ENCODE results near the gene C2CD3.
"Not testable (repeated sequence)": the region's sequence is repeated elsewhere in the genome, so short reads cannot be mapped to it uniquely, and the experiment has no call there.

The C2CD3 gene

DNA sequence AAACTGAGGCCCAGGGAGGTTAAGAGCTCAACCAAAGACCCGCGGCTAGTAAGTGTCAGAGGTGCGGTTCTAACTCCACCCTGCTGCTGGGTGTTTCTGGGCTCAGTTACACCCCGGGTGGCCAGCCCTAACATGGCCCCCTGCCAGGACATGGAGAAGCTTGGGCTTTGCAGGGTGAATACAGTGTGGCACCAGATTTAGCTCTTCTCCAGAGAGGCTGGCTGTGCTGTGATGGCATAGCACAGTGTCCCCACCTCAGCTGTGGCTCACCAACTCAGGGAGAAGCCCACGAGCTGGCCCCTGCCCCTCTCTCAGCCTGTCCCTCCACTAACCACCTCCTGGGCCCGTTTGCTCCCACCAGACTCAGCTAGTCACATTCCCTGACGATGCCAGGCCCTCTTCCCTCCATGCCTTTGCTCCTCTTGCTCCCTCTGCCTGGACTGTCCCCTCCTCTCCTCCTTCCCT, 168.9 kb downstream of the C2CD3 start:
- peaks cover 92% of the 10 kb centered on the region for H3K4me1 Mint-ChIP-seq
- H3K27me3 Mint-ChIP-seq, result no peaks in the 10 kb centered on the region
- H3K4me3 Mint-ChIP-seq, result no peak overlapping the region
- H3K27ac Mint-ChIP-seq, result no peak overlapping the region
- DNase-seq (no peak), ATAC-seq (no peak)
- H3K9me3 Mint-ChIP-seq, result no peaks in the 10 kb centered on the region

DNA sequence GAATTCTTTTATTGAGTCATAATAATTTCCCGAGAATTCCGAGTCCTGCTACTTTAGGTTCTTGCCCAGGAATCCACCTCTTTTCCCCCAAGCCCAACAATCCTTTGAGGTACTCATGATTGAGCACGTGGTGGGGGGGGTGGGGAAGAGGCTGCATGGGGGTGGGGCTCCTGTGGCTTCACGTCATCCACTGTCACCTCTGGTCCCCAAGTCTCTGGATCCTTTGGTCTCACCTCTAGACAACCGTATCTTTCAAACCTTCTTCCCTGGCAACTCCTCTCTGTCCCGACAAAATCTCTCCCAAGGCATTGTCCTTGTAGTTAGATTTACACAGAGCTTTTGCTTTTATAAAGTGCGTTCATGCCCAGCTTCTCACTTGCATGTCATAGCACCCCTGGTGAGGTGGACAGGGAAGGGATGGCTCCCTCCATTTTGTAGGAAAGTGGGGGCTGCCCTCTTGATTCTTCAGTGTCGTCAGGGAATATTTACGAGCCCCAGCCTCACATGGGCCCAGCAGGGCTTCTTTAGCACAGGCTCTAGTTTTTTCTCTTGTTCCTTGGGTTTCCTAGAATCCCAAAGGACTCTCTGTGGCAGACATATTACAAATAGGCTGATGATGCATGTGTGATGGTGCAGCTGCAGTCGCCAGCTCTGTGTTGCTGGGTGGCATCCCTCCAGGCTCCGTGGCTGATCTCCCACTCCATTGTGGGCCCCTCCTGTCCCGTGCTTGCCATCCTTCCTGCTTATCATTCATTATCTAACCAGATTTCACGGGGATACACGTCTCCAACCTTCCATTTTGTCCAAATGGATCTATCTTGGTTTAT, 170.3 kb downstream of the C2CD3 start:
- Mint-ChIP-seq H3K4me3 (no peak overlapping the region), H3K4me1 (peaks cover 92% of the 10 kb centered on the region), H3K9me3 (no peaks in the 10 kb centered on the region)

DNA sequence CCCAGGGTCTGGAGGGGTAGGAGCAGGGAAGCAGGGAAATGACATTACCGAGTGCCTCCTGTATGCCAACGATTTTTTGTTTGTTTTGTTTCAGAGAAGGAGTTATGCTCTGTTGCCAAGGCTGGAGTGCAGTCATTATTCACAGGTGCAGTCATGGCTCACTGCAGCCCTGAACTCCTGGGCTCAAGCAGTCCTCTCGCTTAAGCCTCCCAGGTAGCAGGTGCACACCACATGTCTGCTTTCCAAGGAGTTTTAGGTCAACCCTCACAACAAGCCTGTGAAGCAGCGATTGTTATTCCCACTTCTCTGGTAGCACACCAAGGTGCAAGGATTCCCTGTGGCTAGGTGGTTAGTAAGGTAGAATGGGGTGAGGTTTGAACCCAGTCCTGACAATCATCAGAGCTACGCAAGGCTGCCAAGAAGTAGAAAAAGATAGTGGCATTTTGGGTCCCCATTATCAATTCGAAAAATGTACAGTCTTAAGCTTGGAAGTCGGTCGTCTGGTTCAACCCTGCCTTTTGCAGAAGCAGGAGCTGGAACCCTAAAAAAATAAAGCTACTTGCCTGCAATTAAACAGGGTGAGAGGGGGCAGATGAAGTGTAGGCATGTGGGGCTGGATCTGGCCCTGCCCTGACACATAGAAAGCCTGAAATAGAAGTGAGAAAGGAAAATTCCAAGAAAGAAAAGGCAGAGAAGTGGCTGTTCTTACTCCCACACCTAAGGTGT, 171.1 kb downstream of the C2CD3 start:
- Mint-ChIP-seq H3K27me3 (no peaks in the 10 kb centered on the region), H3K27ac (peak overlapping the region; percentile 5 to 62), H3K4me3 (peak overlapping the region in 1 of 2 donors; percentile 5), H3K4me1 (peaks cover 92% of the 10 kb centered on the region), H3K9me3 (no peaks in the 10 kb centered on the region)
- ATAC-seq, result no peak
- no peak for DNase-seq

More for the DNA sequence above, 170.3 kb downstream of the C2CD3 start:
- no peaks in the 10 kb centered on the region for H3K27me3 Mint-ChIP-seq
- DNase-seq (no peak), ATAC-seq (no peak)
- no peak overlapping the region for H3K27ac Mint-ChIP-seq

DNA sequence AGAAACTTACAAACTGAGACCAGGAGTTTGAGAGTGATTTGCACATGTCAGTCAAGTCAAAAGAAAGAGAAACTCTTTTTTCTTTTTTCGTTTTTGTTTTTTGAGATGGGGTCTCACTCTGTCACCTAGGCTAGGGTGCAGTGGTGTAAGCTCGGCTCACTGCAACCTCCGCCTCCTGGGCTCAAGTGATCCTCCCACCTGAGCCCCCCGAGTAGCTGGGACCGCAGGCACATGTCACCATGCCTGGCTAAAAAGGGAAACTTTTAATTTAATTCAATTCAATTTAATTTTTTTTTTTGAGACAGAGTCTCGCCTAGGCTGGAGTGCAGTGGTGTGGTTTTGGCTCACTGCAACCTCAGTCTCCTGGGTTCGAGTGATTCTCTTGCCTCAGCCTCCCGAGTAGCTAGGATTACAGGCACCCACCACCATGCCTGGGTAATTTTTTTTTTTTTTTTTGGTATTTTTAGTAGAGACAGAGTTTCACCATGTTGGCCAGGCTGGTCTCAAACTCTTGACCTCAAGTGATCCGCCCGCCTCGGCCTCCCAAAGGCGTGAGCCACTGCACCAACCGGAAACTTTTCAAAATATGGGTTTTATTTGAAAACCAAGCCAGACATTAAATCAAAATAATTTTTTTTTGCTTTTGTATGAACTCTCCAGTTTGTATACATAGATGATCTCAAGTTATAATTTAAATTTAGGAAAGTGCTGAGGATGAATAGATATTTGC, 171.8 kb downstream of the C2CD3 start:
- Mint-ChIP-seq H3K27me3 (no peaks in the 10 kb centered on the region), H3K4me1 (peaks cover 89% of the 10 kb centered on the region), H3K4me3 (no peak overlapping the region), H3K27ac (peak overlapping the region; percentile 19 to 62), H3K9me3 (no peaks in the 10 kb centered on the region)
- ATAC-seq (no peak), DNase-seq (no peak)

DNA sequence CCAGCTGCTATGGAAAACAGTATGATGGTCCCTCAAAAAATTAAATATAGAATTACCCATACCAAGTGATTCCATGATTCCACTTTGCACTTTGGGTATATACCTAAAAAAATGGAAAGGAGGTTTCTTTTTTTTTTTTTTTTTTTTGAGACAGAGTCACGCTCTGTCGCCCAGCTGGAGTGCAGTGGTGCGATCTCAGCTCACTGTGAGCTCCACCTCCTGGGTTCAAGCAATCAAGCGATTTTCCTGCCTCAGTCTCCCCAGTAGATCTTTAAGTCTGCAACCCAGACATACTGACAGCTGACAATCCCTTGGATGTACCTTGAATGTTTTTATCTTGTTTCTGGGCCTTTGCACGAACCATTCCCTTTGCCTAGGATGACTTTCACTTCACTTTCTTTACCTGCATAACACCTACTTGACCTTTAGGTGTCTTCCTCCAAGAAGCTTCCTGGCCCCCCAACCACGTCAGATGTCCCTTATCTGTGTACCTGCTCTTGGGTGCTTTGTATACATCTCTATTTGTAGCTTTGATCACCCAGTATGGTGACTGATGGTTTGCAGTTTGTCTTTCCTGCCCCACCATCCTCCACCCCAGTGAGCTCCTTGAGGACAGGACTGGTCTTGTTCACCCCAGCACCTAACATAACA, 173.6 kb downstream of the C2CD3 start:
- Mint-ChIP-seq H3K4me3 (peak overlapping the region; percentile 12 to 46), H3K4me1 (peaks cover 90% of the 10 kb centered on the region), H3K27me3 (no peaks in the 10 kb centered on the region), H3K9me3 (no peaks in the 10 kb centered on the region), H3K27ac (peak overlapping the region in 1 of 2 donors; percentile 24)
- no peak for ATAC-seq
- no peak for DNase-seq

DNA sequence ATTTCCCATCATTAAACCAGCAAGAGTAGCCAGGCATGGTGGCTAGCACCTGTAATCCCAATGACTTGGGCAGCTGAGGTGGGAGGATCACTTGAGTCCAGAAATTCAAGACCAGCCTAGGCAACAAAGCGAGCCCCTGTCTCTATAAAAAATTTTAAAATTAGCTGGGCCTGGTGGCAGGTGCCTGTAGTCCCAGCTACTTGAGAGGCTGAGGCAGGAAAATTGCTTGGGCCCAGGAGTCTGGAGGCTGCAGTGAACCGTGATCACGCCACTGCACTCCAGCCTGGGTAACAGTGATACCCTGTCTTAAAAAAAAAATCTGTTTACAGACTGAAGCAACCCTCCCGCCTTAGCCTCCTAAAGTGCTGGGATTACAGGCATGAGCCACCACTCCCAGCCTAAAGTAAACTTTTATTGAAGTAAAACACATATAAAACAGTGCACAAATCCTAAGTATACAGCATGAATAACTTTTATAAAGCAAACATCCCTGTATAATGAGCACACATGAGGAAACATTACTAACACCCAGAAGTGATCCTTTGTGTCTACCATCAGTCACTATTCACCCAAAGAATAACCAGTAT, 174.5 kb downstream of the C2CD3 start:
- ATAC-seq, result peak; percentile 11
- peak overlapping the region; percentile 97 to 100 for H3K27ac Mint-ChIP-seq
- peak overlapping the region; percentile 73 to 90 for H3K4me3 Mint-ChIP-seq
- H3K27me3 Mint-ChIP-seq, result no peaks in the 10 kb centered on the region
- H3K4me1 Mint-ChIP-seq, result peaks cover 93% of the 10 kb centered on the region
- no peak for DNase-seq
- H3K9me3 Mint-ChIP-seq, result no peaks in the 10 kb centered on the region

DNA sequence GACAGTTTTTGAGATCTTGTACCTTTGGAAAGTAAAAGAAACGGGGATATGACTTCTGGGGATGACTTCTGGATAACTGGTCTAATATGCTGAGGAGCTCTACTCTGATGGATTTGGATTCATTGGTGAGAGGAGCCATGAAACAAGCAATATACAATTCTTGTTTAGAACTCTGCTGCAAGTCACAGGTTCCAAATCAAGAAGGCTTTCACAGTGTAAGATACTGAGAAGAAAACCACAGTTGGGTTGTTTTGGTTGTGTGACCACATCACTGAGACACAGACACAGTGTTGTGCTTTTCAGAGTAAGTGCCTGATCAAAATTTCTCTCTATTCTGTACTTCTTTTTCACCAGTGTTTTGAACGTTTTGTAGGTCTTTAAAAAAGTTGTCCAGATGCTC, 175.1 kb downstream of the C2CD3 start:
- Mint-ChIP-seq H3K27ac (peak overlapping the region; percentile 97 to 100), H3K4me1 (peaks cover 93% of the 10 kb centered on the region), H3K4me3 (peak overlapping the region; percentile 73 to 90), H3K9me3 (no peaks in the 10 kb centered on the region), H3K27me3 (no peaks in the 10 kb centered on the region)
- ATAC-seq (peak; percentile 88), DNase-seq (peak in 1 of 2 donors; percentile 47)

DNA sequence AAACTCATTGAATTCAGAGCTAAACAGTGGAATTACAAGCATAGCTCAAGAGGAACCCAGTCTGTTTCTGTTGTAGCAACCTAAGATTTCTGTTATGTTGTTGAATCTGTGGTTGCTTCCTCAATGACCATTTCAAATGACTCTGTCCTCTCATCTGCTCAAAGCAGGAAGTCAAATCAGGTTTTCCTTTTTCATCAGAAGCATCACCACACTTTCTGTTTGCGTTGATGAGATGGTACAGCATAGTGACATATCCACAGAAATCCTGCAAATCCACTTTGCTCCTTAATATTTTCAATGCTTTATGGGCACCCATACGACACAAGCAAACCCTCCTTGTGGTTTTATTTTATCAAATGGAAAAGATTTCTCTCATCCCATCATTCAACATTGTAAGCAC, 175.6 kb downstream of the C2CD3 start:
- peak overlapping the region; percentile 73 to 90 for H3K4me3 Mint-ChIP-seq
- H3K27me3 Mint-ChIP-seq, result no peaks in the 10 kb centered on the region
- peaks cover 90% of the 10 kb centered on the region for H3K4me1 Mint-ChIP-seq
- peak overlapping the region; percentile 97 to 100 for H3K27ac Mint-ChIP-seq
- ATAC-seq (peak; percentile 89), DNase-seq (no peak)
- no peaks in the 10 kb centered on the region for H3K9me3 Mint-ChIP-seq

DNA sequence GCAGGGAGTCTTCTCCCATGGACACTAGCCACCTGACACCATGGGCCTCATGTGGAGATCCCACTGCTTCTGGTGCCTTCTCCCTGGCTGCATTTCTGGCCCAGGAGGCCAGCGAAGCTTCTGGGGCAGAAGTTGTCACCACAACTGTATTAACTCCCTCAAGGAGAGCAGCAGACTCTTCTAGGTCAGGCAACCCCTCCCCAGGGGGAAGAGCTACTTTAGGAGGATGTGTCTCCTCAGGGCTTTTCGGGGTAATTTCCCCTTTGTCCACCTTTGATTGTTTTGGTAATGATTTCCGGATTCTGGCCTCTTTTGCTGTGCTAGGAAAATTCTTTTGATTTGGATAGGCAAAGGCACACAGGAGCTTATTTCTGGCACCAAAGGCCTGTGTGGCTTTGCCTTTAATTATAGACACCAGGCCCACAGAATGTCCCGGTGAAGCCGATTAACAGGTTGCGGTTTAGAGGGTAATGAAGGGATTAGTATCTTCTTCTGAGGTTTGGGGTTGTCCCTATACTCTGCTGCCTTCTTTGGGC, 179.3 kb downstream of the C2CD3 start:
- H3K27me3 Mint-ChIP-seq, result no peaks in the 10 kb centered on the region
- ATAC-seq (no peak), DNase-seq (no peak)
- H3K27ac Mint-ChIP-seq, result peak overlapping the region in 1 of 2 donors; percentile 6
- no peak overlapping the region for H3K4me3 Mint-ChIP-seq
- H3K4me1 Mint-ChIP-seq, result peaks cover 54% of the 10 kb centered on the region
- H3K9me3 Mint-ChIP-seq, result no peaks in the 10 kb centered on the region

DNA sequence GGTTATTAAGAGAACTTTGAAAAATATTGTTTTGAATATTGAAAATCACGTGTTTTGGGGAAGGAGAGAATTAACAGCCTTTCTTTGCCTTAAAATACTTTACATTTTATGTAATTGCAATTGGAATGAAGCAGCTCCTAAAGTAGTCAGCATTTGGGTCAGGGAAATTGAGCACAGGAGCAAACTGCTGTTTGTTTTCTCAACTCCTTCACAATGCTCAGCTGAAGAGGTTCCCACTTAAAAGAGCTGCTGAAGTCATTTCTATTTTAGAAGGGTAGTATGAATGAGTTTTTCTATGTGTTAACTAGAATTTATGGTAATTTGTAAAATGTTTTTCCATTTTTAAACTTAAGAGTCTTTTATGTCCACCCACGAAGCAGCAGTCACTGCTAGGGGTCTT, 180.1 kb downstream of the C2CD3 start:
- no peak for DNase-seq
- ATAC-seq, result no peak
- Mint-ChIP-seq H3K27me3 (no peaks in the 10 kb centered on the region), H3K27ac (peak overlapping the region in 1 of 2 donors; percentile 19), H3K9me3 (no peaks in the 10 kb centered on the region), H3K4me3 (no peak overlapping the region), H3K4me1 (peaks cover 50% of the 10 kb centered on the region)

DNA sequence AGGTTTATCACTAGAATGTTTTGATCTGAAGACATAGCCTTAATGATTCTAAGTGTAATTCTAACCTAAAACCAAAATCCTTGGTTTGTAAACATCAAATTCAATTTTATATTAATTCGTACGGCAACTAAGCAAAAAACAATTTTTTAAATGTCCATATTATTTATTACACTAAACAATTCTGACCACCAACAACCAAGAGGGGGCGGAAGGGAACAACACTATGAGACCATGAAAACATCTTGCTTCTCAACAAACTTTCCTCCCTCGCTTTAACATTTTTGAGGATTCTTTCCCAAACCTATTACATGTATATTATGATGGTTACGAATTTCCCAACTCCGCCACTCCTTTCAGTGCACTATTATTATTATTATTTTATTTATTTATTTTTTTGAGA, 181.6 kb downstream of the C2CD3 start:
- no peak for DNase-seq
- no peak for ATAC-seq
- H3K27ac Mint-ChIP-seq, result no peak overlapping the region

DNA sequence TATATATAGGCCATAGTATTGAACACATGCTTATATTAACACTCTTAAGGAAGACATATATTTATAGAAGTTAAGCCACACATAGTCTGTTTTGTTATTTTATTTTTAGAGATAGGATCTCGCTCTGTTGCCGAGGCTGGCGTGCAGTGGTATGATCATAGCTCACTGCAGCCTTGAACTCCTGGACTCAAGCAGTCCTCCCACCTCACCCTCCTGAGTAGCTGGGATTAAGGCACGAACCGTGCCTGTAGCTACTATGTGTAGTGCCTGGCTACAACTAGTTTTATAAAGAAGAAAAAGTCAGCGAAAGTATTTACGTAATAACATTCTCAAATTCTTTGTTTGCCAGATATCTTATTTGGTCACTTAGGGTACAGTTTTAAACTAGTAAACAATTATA, 182.6 kb downstream of the C2CD3 start:
- Mint-ChIP-seq H3K27ac (no peak overlapping the region), H3K4me3 (no peak overlapping the region), H3K9me3 (no peaks in the 10 kb centered on the region), H3K4me1 (peaks cover 53% of the 10 kb centered on the region), H3K27me3 (no peaks in the 10 kb centered on the region)
- ATAC-seq (no peak), DNase-seq (no peak)

More for the DNA sequence above, 181.6 kb downstream of the C2CD3 start:
- Mint-ChIP-seq H3K4me3 (no peak overlapping the region), H3K27me3 (no peaks in the 10 kb centered on the region), H3K9me3 (no peaks in the 10 kb centered on the region), H3K4me1 (peaks cover 52% of the 10 kb centered on the region)

DNA sequence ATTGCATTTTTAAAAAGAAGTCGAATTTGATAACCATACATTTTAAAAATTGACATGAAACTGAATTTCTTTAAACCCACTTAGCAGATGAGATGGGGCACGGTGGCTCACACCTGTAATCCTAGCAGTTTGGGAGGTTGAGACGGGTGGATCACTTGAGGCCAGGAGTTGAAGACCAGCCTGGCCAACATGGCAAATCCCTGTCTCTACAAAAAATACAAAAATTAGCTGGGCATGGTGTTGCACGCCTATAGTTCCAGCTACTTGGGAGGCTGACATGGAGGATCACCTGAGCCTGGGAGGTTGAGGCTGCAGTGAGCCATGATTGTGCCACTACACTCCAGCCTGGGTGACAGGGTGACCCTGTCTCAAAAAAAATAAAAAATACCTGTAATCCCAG, 185.1 kb downstream of the C2CD3 start:
- H3K4me1 Mint-ChIP-seq, result peaks cover 34% of the 10 kb centered on the region
- not testable (repeated sequence) for H3K27ac Mint-ChIP-seq, ATAC-seq, H3K9me3 Mint-ChIP-seq, H3K27me3 Mint-ChIP-seq, DNase-seq
- peak overlapping the region; percentile 14 for H3K4me3 Mint-ChIP-seq

DNA sequence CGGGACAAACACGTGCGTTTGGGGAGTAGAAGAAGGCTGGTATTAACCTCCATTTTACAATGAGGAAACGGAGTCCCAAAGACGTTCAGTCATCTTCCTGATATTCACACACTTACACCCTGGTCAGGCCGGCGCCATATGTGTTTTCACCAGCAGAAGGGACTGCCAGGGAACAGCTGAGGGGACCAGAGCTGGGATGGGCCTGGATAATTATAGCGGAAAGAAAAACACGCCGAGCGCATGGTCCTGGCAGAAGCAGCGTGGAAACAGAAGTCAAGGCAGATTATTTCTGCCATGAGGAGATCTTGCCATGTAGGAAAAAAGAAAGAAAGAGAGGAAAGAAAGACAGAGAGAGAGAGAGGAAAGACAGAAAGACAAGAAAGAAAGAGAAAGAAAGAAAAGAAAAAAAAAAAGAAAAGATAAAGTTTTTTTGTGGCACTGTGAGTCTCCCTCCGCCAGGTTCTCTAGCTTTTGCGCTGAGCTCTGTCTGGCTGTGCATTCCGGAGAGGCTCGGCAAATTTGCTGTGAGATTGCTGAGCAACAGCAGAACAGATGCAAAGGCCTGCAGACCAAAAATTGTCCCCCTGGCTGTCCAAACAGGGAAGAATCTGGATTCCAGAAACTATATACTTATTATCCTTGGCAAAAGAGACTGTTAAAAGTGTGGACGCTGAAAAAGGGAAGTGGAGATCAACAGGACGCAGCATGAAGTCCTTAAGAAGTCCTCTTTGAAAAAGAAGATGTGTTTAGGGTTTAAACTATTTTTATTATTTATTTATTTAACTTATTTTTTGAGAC, 186.9 kb downstream of the C2CD3 start:
- peak overlapping the region; percentile 97 to 98 for H3K27ac Mint-ChIP-seq
- H3K4me1 Mint-ChIP-seq, result peaks cover 50% of the 10 kb centered on the region
- peak overlapping the region; percentile 95 to 96 for H3K4me3 Mint-ChIP-seq
- H3K9me3 Mint-ChIP-seq, result no peaks in the 10 kb centered on the region
- no peak for ATAC-seq
- H3K27me3 Mint-ChIP-seq, result no peaks in the 10 kb centered on the region
- no peak for DNase-seq

All from stimulated activated naive CD8-positive, alpha-beta T cell treated with anti-CD3 and anti-CD28 coated beads, Interleukin-15, amount 100 ng/mL, for 72 hours (primary cell).